Karpas-422 (cell line): ENCODE data around the gene NBPF8. TPM values are rescaled to one million over a fixed set of nuclear protein-coding genes. Genes with fewer than 3 reads are reported as not detected.
"Not testable (repeated sequence)": the region's sequence is repeated elsewhere in the genome, so short reads cannot be mapped to it uniquely, and the experiment has no call there.

Experiments
- DNase-seq: peaks from one replicate; pipeline ENCODE4 v3.0.0-alpha.2; 2015
- H2AFZ ChIP-seq: fragments of 200-600 bp; sonication (generic); 2 replicates; pipeline ENCODE4 v1.6.1; 2014; ENCODE audit warnings: antibody characterized with exemption, low read length, mixed read lengths
- H3K27ac ChIP-seq: fragments of 200-600 bp; sonication (generic); 2 replicates; pipeline ENCODE4 v1.5.1; 2014; ENCODE audit warnings: mild to moderate bottlenecking, low read length, moderate library complexity
- H3K27me3 ChIP-seq: fragments of 200-600 bp; sonication (generic); 2 replicates; pipeline ENCODE4 v1.6.1; 2014; ENCODE audit warnings: low read length, mixed read lengths
- H3K36me3 ChIP-seq: fragments of 200-600 bp; sonication (generic); 2 replicates; pipeline ENCODE4 v1.6.1; 2014; ENCODE audit warnings: low read length, mixed read lengths; ENCODE audit not compliant: insufficient read depth
- H3K4me1 ChIP-seq: fragments of 200-600 bp; sonication (generic); 2 replicates; pipeline ENCODE4 v1.6.1; 2014; ENCODE audit warnings: mild to moderate bottlenecking, low read length, mixed read lengths
- H3K4me2 ChIP-seq: fragments of 200-600 bp; sonication (generic); 2 replicates; pipeline ENCODE4 v1.6.1; 2014; ENCODE audit warnings: low read length, low read depth, mild to moderate bottlenecking; ENCODE audit not compliant: poor library complexity, severe bottlenecking
- H3K4me3 ChIP-seq: fragments of 200-600 bp; sonication (generic); 2 replicates; pipeline ENCODE4 v1.5.1; 2014; ENCODE audit warnings: mild to moderate bottlenecking, antibody characterized with exemption, low read length, mixed read lengths
- H3K79me2 ChIP-seq: fragments of 200-600 bp; sonication (generic); 2 replicates; pipeline ENCODE4 v1.6.1; 2014; ENCODE audit warnings: mild to moderate bottlenecking, low read length, mixed read lengths
- H3K9ac ChIP-seq: fragments of 200-600 bp; sonication (generic); 2 replicates; pipeline ENCODE4 v1.6.0; 2014; ENCODE audit warnings: low read length
- H3K9me2 ChIP-seq: fragments of 200-600 bp; sonication (generic), shearing (Covaris generic); replicated peaks from 2 replicates; pipeline ENCODE4 v1.6.0; 2014; ENCODE audit warnings: mild to moderate bottlenecking, low read length, moderate library complexity; ENCODE audit not compliant: insufficient read depth
- H3K9me3 ChIP-seq: fragments of 300-700, 200-600 bp; sonication (generic); 2 replicates; pipeline ENCODE4 v1.6.1; 2014; ENCODE audit warnings: low read length, mixed read lengths
- H4K20me1 ChIP-seq: fragments of 200-600 bp; sonication (generic); 2 replicates; pipeline ENCODE4 v1.6.1; 2014; ENCODE audit warnings: mild to moderate bottlenecking, antibody characterized with exemption, low read length, low read depth; ENCODE audit not compliant: insufficient read depth
- total RNA-seq: library from RNA; depleted of rRNA; stranded (reverse); fragments of >200 nt; shearing (Covaris generic); gene quantifications from 2 replicates; pipeline ENCODE4 v1.2.3, GENCODE V29; 2014; ENCODE audit warnings: low replicate concordance; rRNA removed

Gene NBPF8
- total RNA-seq, 1 experiment from 2014 or later, result 14.4 TPM

- H2AFZ ChIP-seq, H3K4me1 ChIP-seq, H3K9me2 ChIP-seq, H4K20me1 ChIP-seq, H3K27me3 ChIP-seq, H3K9me3 ChIP-seq, H3K27ac ChIP-seq, H3K36me3 ChIP-seq, H3K79me2 ChIP-seq: not testable (repeated sequence)
- Histone ChIP-seq H3K4me3 (peak overlapping the region; percentile 34; the same call in 1 of the 2 replicates), H3K4me2 (peak overlapping the region; percentile 35), H3K9ac (peak overlapping the region; percentile 78; the same call in 1 of the 2 replicates)
- peak; percentile 38 for DNase-seq
These were observed 384 bp upstream of the NBPF8 start for GRCh38 chr1:120414451-120414850.

DNA sequence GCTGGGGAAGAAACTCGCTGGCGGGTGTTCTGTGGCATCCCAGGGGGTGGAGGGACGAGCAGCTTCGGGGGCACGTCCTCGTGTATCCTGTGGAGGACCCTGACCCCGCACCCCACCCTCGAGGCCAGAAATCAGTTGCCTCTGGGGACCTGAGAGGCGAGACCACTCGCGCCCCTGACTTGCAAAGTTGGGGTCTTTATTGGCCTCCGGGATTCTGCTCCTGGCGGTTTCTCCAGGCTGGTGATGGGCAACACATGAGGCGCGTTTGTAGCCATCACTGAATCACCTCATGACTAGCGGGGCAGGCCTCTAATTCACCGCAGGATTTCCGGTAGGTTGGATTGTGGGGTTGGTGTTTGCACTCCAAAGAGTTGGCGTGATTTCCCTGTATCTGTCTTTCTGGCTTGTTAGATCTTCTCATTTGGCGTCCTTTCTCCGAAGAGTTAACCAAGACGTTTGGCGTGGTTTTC lies 692 bp downstream of the NBPF8 start:
- not testable (repeated sequence) for H2AFZ ChIP-seq, H3K4me1 ChIP-seq, H3K36me3 ChIP-seq, H3K27me3 ChIP-seq, H4K20me1 ChIP-seq, H3K79me2 ChIP-seq, H3K9me2 ChIP-seq, H3K9me3 ChIP-seq
- Histone ChIP-seq H3K4me2 (peak overlapping the region; percentile 71), H3K4me3 (peak overlapping the region; percentile 75), H3K9ac (peak overlapping the region; percentile 78), H3K27ac (peak overlapping the region; percentile 58)
- DNase-seq, result peak; percentile 64

DNA sequence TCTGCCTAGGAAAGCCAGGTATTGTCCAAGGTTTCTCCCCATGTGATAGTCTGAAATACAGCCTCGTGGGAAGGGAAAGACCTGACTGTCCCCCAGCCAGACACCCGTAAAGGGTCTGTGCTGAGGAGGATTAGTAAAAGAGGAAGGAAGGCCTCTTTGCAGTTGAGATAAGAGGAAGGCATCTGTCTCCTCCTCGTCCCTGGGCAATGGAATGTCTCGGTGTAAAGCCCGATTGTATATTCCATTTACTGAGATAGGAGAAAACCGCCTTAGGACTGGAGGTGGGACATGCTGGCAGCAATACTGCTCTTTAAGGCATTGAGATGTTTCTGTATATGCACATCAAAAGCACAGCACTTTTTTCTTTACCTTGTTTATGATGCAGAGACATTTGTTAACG lies 10.2 kb downstream of the NBPF8 start:
- not testable (repeated sequence) for DNase-seq, H3K27me3 ChIP-seq, H3K9me2 ChIP-seq, H3K4me2 ChIP-seq, H3K36me3 ChIP-seq, H3K27ac ChIP-seq, H3K9me3 ChIP-seq, H3K4me1 ChIP-seq, H3K9ac ChIP-seq, H3K79me2 ChIP-seq, H2AFZ ChIP-seq, H4K20me1 ChIP-seq, H3K4me3 ChIP-seq

GRCh38 chr1:120431626-120432025 lies 16.8 kb downstream of the NBPF8 start:
- H3K9ac ChIP-seq, H3K4me1 ChIP-seq, H3K9me3 ChIP-seq, H3K9me2 ChIP-seq, DNase-seq, H3K4me3 ChIP-seq, H3K27ac ChIP-seq, H3K36me3 ChIP-seq, H2AFZ ChIP-seq, H4K20me1 ChIP-seq, H3K27me3 ChIP-seq, H3K4me2 ChIP-seq, H3K79me2 ChIP-seq: not testable (repeated sequence)

GRCh38 chr1:120433831-120434230 lies 19.0 kb downstream of the NBPF8 start:
- not testable (repeated sequence) for H3K9ac ChIP-seq, H3K9me2 ChIP-seq, H2AFZ ChIP-seq, H3K27ac ChIP-seq, H3K27me3 ChIP-seq, H3K79me2 ChIP-seq, H3K9me3 ChIP-seq, H3K4me2 ChIP-seq, H4K20me1 ChIP-seq, H3K4me3 ChIP-seq, H3K4me1 ChIP-seq, DNase-seq, H3K36me3 ChIP-seq

DNA sequence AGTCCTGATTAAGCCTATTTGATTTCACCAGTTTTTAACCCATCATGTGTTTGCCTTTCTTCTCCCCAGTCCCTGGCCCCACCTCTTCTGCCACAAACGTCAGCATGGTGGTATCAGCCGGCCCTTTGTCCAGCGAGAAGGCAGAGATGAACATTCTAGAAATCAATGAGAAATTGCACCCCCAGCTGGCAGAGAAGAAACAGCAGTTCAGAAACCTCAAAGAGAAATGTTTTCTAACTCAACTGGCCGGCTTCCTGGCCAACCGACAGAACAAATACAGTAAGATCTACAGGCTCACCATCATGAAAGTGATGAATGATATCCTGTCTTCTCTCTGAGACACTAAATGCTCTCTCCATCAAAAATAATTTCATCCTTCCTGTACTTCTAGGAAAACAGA lies 34.3 kb downstream of the NBPF8 start:
- not testable (repeated sequence) for H3K9ac ChIP-seq, DNase-seq, H3K9me2 ChIP-seq, H3K4me3 ChIP-seq, H3K27ac ChIP-seq, H4K20me1 ChIP-seq, H3K4me2 ChIP-seq, H3K36me3 ChIP-seq, H3K27me3 ChIP-seq, H3K4me1 ChIP-seq, H3K9me3 ChIP-seq, H2AFZ ChIP-seq, H3K79me2 ChIP-seq

Other genes with a start within 250 kb of the NBPF8 start
- gene SEC22B, start 238.5 kb upstream of the NBPF8 start, total RNA-seq, result 10.2 and 22.7 TPM in 2 replicates